K562 (cell line): ENCODE measurements around the gene ZEB2. TPM values are rescaled to one million over a fixed set of nuclear protein-coding genes. Genes with fewer than 3 reads are reported as not detected.
A peak's percentile ranks its signal among the peaks of the same experiment; 100 is the strongest.

Experiments
- AFF4 ChIP-seq: sonication (generic); formaldehyde crosslinking; IDR thresholded peaks from 2 replicates; pipeline ENCODE4 v1.8.0; 2023; ENCODE audit warnings: mild to moderate bottlenecking, missing genetic modification reagents
- ASH1L ChIP-seq: fragments of 450-650 bp; IDR thresholded peaks from 2 replicates; pipeline ENCODE4 v1.6.1; 2018; ENCODE audit warnings: borderline replicate concordance, mild to moderate bottlenecking, low read depth; ENCODE audit not compliant: partially characterized antibody
- CTBP1 ChIP-seq: fragments of 450-650 bp; IDR thresholded peaks from 2 replicates; pipeline ENCODE4 v1.6.1; 2016; ENCODE audit warnings: borderline replicate concordance
- CXXC5 ChIP-seq: fragments of 250-450 bp; sonication (Bioruptor Pico); IDR thresholded peaks from 2 replicates; pipeline ENCODE4 v1.8.0; 2022; ENCODE audit warnings: inconsistent platforms, mild to moderate bottlenecking, moderate library complexity
- GTF3C2 ChIP-seq: IDR thresholded peaks from 3 replicates; pipeline ENCODE4 v1.6.1; 2011; ENCODE audit warnings: borderline replicate concordance, mild to moderate bottlenecking, moderate library complexity; ENCODE audit not compliant: insufficient read length; ENCODE audit errors: extremely low read depth
- HDAC3 ChIP-seq: fragments of 450-650 bp; IDR thresholded peaks from 2 replicates; pipeline ENCODE4 v1.6.1; 2018; ENCODE audit warnings: borderline replicate concordance, mild to moderate bottlenecking, moderate library complexity; ENCODE audit not compliant: partially characterized antibody
- LARP7 ChIP-seq: fragments of 450-650 bp; IDR thresholded peaks from 2 replicates; pipeline ENCODE4 v1.6.1; 2016
- LEF1 ChIP-seq: fragments of 450-650 bp; IDR thresholded peaks from 2 replicates; pipeline ENCODE4 v1.6.1; 2016; ENCODE audit warnings: mild to moderate bottlenecking
- MNT ChIP-seq, 2 experiments: fragments of 450-650 bp; conservative IDR thresholded peaks; 2 replicates each; pipeline ENCODE4 v1.6.1; 2017; ENCODE audit warnings: mild to moderate bottlenecking in 2 of 2, moderate library complexity in 2 of 2
- POLR3G ChIP-seq: IDR thresholded peaks from 2 replicates; pipeline ENCODE4 v1.6.1; 2011; ENCODE audit not compliant: insufficient read length, insufficient replicate concordance; ENCODE audit errors: extremely low read depth
- RAD51 ChIP-seq: fragments of 450-650 bp; IDR thresholded peaks from 2 replicates; pipeline ENCODE4 v1.7.1; 2016; ENCODE audit warnings: low read depth, mild to moderate bottlenecking, borderline replicate concordance
- SIRT6 ChIP-seq: IDR thresholded peaks from one replicate; pipeline ENCODE4 v1.6.1; 2012; ENCODE audit warnings: low read depth, mild to moderate bottlenecking, control low read depth, inconsistent platforms, low read length, moderate library complexity
- THRAP3 ChIP-seq: fragments of 450-650 bp; IDR thresholded peaks from 2 replicates; pipeline ENCODE4 v1.6.1; 2016; ENCODE audit warnings: mild to moderate bottlenecking, inconsistent platforms, borderline replicate concordance
- TRIM28 ChIP-seq: fragments of 450-650 bp; IDR thresholded peaks from 2 replicates; pipeline ENCODE4 v1.6.1; 2017
- U2AF1 ChIP-seq: fragments of 200-400 bp; formaldehyde crosslinking; optimal IDR thresholded peaks from 2 replicates; pipeline ENCODE3; 2017; ENCODE audit warnings: mild to moderate bottlenecking, low read depth, low read length, moderate library complexity
- ZFP1 ChIP-seq: fragments of 450-650 bp; formaldehyde crosslinking; IDR thresholded peaks from 2 replicates; pipeline ENCODE4 v1.4.0; 2020; ENCODE audit warnings: mild to moderate bottlenecking, mixed read lengths
- ZFPM2 ChIP-seq: fragments of 250-450 bp; sonication (Bioruptor Pico); IDR thresholded peaks from 2 replicates; pipeline ENCODE4 v1.5.1; 2022; ENCODE audit warnings: mild to moderate bottlenecking
- ZKSCAN3 ChIP-seq: fragments of 250-450 bp; sonication (Bioruptor Pico); IDR thresholded peaks from 2 replicates; pipeline ENCODE4 v1.4.0; 2020
- ZNF146 ChIP-seq: IDR thresholded peaks from one replicate; pipeline ENCODE4 v1.6.1; 2018; ENCODE audit warnings: missing compliant biosample characterization; ENCODE audit not compliant: unreplicated experiment
- ZNF436 ChIP-seq: fragments of 250-450, 450-650 bp; sonication (Bioruptor Pico); formaldehyde crosslinking; IDR thresholded peaks from 2 replicates; pipeline ENCODE4 v1.7.0; 2020; ENCODE audit warnings: mild to moderate bottlenecking
- polyA plus RNA-seq, 8 experiments: library from polyadenylated mRNA; depleted of rRNA in 4 of 8; stranded (reverse) in 5 of 8; unstranded in 3 of 8; fragments of >200 nt; fragmentation: Nextera tagmentation in 2 of 8; fragmentation: Illumina TruSeq in 1 of 8; extraction: Ambion mirVana in 2 of 8; extraction: Trizol in 1 of 8; gene quantifications; 2 replicates each; pipeline versions ENCODE4 v1.2.1 to v1.2.3, GENCODE V29; 2011 to 2014; ENCODE audit warnings: inconsistent platforms in 1 of 8, missing spikeins in 1 of 8
- total RNA-seq, 7 experiments: library from RNA; depleted of rRNA in 6 of 7; stranded (reverse); fragments of >200 nt in 6 of 7; fragmentation: Illumina TruSeq in 2 of 7; extraction: Trizol in 2 of 7; gene quantifications; 2 replicates each; pipeline versions ENCODE4 v1.2.1 to v1.2.3, GENCODE V29; 2011 to 2021; ENCODE audit warnings: low replicate concordance in 1 of 7

The ZEB2 gene
- total and polyA plus RNA-seq, 9 of the 15 experiments (the other 6 are each of a cell fraction or from before 2014, with no cell fraction given) = 15.1 to 113 (median 72.3) TPM

GRCh38 chr2:144515099-144515695, 4.7 kb downstream of the ZEB2 start (continued):
- TF ChIP-seq SIRT6 (no peak), ZNF146 (CRISPR knock-in tag) (no peak), CXXC5 (CRISPR knock-in tag) (no peak), GTF3C2 (no peak), ZFP1 (CRISPR knock-in tag) (no peak), AFF4 (CRISPR knock-in tag) (no peak), ASH1L (peak; percentile 14), POLR3G (no peak), ZKSCAN3 (CRISPR knock-in tag) (no peak), LARP7 (peak; percentile 62; the same call in 1 of the 2 replicates), U2AF1 (peak; percentile 14), LEF1 (0 out of 2 replicates have a peak, but pooled peaks have one; percentile 39), MNT (conservative IDR thresholded peaks at IDR 0.05) (peak in 1 of 2 experiments; percentile 16; a peak in 1 of 4 replicates), THRAP3 (0 out of 2 replicates have a peak, but pooled peaks have one; percentile 36), ZFPM2 (CRISPR knock-in tag) (no peak), HDAC3 (peak; percentile 54), ZNF436 (CRISPR knock-in tag) (no peak), CTBP1 (no peak), TRIM28 (no peak), RAD51 (no peak)
- TF ChIP-seq, all 486 proteins: peak for 13
